CD4-positive, alpha-beta T cell treated with Interleukin-1 beta for 1 hour (primary cell): ENCODE results near the gene PCSK5.
"Not testable (repeated sequence)": the region's sequence is repeated elsewhere in the genome, so short reads cannot be mapped to it uniquely, and the experiment has no call there.

Experiments
- DNase-seq, 2 donors: peaks; one replicate each; pipeline ENCODE4 v3.0.0-alpha.2; 2020 to 2022

PCSK5 gene

DNA sequence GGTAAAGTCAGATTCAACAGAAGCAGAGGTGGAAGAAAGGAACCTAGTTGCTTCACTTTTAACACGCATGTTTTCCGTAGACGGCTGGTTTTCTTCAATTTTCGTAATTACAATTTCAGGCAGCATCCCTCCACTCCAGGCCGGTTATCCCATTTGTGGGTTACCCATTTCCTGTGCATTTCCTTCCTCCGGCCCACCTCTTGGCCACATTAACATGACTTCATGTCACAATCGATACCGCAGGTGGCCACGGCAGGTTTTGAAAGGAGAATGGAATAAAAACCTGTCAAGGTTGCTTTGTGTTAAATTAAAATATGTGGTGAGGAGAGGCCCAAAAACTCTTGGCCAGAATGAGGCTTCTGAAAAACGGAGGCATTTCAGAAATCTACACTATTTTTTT, 130.2 kb downstream of the PCSK5 start:
- no peak for DNase-seq

DNA sequence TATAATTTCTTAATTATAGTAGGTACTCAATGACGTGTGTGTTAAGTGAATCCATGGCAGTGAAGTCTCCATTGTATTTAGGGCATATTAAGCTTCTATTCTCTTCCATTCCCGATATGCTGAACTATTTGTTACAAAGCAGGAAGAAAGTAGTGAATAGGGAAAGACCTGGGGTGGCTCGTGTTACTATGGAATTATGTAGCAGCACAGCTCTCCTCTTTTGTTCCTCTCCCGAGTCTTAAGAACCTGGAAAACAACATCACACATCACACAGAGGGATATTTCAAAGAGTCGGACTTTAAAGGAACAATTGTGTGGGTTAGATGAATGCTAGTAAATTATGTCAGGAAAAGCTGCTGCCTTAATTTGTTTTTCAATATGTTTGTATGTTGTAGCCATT, 131.8 kb downstream of the PCSK5 start:
- DNase-seq = no peak

DNA sequence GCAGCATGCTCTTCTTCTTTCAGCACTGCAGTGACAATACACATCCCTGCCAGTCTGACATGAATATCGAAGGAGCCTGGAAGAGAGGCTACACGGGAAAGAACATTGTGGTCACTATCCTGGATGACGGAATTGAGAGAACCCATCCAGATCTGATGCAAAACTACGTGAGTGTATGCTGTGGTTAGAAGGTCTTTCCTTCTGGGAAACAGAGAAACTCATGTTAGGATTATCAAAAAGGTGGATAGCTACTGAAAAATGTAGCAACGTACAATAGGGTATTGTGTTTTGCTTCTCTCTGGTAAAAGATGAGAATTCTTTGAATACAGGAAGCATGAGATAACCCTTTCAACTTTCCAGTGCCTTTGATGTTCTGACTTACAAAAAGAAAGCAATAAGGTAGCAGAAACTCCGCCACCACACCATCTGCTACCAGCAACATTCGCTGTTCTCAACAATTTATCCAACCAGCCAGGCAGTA, 133.3 kb downstream of the PCSK5 start:
- DNase-seq = peak; percentile 32 to 63

DNA sequence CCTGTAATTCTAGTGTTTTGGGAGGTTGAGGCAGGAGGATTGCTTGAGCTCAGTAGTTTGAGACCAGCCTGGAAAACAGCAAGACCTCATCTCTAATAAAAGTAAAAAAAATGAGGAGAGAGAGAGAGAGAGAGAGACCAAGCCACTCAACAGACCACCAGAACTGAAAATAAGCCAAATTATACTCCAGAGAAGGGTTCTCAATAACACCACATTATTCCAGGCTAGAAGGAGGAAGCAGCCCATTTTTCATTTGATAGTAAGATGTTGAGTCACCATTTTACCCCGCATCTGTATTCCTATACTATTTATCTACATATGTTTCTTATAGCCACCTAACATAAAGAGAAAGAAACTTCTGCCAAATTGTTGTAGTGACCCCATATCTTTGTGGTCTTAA, 134.8 kb downstream of the PCSK5 start:
- DNase-seq = no peak

DNA sequence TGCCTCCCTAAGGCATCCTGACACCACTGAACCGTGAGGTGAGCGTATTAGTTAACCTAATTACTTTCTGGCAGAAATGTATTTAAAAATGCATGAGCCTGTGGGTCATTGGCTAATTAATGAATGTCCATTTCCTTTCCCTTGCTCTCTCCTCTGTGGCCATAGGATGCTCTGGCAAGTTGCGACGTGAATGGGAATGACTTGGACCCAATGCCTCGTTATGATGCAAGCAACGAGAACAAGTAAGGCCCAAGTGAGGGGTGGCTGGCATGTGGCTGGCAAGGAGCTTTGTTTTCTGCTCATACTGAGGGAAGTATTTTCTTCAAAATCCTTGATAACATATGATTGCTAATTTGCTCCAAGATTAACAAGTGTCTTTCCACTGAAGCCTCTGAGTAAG, 136.3 kb downstream of the PCSK5 start:
- DNase-seq = no peak

DNA sequence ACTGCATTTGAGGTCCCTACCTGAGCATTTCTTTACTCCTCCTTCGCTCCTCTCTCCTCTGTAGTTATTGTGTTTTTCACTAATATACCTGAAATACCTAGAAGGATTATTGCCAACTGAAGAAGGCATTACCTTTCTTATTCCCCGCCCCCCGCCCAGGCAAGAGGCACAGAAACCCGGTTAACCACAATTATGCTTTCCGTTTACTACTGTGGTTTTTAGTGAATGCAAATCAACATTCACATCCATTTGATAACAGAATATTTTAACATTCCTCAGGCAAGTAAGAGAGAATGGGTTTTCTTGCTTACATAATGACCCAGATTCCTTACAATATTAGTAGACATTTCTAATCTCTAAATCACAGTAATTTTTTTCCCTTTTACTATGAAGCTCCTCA, 136.9 kb downstream of the PCSK5 start:
- peak in 1 of 2 donors; percentile 35 for DNase-seq

DNA sequence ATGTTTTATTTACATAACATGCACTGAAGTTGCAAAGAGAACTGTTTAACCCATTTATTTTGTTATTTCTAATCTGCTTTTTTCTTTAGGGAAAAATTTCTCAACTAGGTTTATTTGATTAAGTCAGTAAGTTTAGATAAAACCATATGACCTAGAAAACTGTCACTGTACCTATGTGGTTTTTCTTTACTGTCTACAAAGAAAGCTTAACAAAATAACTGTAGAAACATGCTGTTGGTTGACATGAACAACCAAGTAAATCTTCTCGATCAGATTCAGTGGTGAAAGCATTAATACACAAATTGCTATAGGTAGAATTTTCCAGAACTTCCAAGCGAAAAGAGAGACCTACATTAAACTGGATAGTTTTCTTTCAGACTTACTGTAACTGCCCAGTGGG, 137.4 kb downstream of the PCSK5 start:
- no peak for DNase-seq

DNA sequence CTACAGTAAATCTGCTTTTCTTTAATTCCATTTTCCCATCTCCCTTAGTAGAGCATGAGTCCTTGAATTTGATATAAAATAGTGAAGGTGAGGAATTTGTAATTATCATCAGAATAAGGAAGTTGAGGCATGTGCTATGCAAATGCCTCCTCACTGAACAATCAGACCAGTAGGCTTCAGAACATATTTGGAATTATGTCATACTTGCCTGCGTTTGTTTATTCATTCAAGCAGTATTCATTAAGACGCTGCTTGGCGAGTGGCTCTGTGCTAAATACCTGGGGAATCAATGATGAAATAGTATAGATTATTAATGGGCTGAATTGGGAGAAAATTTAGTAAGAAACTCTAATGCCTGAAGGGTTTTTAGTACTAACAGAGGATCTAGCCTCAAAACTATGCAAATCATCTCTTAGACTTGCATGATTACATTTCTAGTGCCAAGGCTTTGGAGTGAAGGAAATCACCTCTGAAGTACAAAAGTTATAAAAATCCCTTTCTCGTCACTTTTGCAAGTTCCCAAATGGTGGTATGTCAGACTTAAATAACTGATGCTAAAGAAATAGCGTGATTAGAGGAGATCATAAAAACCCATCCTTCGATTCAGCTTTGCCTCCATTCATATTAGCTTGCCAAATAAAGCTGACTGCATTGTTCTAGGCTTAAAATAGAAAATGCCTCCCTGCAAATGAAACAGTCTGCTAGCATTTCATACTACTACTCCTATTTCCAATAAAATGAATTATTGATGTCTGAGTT, 141.7 kb downstream of the PCSK5 start:
- DNase-seq = no peak

DNA sequence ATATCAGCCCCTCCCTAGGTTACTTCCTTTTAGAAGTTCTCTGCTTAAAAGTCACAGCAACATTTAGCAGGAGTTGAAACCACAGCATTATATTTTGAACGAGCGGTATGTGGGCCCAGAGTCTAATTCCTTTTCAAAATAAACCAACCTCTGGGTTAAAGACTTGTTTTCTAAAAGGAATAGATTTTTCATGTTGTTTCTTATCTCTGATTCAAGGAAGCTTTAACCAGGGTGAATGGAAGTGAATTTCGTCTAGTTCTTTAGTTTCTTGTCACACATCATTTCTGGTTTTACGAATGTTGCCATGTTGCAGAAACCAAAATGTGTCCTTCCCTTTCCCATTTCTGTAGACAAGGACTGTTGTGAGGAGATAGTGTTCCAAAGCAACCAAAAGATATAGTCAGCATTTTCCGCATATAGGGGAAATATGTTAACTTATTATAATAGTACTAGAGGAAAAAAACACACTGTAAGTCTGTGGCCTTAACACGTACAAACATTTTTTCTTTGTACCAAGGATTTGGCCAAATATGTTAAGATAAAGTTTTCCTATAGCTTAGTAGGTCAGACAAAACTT, 142.4 kb downstream of the PCSK5 start:
- DNase-seq = no peak

DNA sequence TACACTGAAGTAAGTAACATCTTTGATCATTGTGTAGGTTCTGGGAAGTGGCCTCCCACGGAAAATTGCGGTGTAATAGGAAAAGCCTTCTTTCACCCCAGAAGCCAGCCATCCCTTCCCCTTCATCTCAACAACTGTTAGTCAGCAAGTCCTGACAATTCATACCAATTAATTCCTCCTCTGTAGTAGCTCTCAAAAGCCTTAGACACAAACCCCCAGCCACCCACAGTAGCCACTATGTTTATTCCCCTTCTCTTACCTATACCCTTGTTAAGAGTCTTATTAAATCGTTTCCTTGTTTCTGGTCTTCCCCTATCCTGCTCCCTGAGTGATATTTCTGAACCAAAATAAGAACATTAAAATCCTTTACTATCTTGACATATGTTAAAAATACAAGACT, 143.6 kb downstream of the PCSK5 start:
- no peak for DNase-seq

DNA sequence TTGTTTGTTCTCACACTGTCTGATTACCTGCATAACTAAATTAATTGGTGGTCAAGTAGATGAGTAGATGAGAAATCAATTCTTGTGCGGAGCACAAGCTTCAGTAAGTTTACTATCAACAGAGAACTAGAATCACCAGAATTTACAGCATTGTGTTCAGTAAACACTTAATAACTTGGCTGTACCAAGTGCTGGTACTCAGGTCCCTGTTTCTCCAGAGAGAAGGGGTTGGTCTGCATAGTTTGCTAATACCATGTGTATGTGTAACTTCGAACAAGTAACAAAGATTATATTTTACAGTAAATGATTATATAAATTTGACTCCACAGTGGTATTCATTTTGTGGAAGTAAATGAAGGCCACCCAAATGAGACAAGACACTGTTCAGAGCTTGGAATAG, 146.3 kb downstream of the PCSK5 start:
- no peak for DNase-seq

DNA sequence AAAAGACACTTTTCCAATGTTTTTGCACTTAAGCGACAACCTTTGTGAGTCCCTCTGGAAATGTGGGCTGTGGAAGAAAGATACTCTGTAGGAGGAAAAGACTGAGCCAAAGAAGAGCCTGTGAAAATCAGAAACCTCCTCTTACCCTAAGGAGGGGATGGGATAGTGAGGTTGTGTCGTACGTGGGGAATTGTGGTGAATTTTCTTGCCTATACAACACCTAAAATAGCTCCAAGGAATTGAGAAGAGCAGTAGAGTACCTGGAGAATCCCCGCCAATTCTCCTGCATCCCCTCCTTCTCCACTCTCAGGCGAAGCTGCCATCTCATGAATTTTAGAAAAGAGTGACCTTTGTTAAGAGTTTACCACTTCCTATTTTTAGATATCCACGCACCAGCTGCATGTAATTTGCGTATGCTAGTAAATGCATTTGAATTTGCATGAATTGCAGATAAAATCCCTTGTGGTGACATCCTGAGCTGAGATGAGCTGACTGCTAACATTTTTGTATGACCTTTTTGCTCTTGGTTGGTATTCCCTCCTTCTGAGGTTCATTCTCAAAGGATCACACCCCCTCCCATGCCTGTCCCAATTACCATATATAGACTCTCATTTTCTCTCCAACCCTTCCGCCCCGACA, 147.2 kb downstream of the PCSK5 start:
- no peak for DNase-seq

DNA sequence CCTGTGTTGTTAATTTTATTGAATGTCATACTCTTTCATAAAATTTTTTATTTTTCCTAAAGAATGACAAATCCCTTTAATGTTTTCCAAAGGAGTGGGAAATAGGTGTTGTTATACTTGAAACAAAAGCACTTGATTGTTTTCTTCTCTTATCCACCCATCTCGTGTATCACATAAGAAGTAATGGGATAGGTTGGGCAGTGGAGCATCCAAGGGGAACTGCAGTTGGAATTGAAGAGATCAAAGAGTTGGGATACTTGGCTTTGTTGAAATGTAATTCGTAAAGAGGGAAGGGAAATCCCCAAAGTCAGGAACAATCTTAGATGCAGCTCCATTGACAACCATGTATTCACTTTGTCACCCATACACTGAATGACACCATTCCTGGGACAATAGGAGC, 148.0 kb downstream of the PCSK5 start:
- DNase-seq = no peak

DNA sequence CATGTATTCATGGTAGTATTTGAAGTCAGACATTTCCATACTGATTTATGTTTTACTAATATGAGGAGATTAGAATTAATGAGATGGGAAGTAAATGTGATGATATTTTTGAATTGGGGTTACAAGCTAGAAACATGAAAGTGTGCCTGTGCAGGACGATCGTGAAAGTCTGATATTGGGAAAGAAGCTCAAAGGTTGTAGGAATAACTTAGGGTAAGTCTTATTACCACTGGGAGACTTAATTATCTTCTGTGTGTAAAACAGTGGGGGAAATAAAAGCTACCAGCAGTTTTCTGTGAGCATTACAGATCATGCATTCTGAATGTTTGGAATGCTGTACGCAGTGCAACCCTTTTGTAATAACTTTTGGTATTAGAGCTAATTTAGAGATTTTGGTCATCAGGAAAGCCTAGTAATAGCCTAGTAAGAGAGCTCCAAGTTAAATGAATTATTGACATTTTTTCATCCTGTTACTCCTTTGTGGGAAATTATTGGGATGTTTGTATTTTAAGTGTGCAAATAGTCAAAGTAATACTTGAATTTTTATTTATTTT, 153.9 kb downstream of the PCSK5 start:
- no peak for DNase-seq

DNA sequence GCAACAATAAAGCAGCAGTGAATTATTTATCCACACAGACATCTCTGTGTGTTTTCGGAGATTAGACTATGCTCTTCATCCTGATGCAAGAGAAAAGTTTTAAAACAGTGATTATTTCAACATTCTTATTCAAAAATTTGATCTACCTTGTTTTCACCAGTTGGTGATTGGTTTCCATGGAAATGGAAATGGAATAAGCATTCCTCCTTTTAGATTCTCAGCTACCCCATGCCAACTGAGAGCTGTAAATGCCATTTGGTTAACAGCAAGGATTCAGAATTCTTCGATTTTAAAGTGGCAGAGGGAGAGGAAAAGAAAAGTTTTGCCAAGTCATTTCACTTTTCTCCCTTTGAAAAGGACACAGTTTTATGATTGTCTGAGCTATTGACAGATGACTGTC, 154.7 kb downstream of the PCSK5 start:
- DNase-seq = no peak

DNA sequence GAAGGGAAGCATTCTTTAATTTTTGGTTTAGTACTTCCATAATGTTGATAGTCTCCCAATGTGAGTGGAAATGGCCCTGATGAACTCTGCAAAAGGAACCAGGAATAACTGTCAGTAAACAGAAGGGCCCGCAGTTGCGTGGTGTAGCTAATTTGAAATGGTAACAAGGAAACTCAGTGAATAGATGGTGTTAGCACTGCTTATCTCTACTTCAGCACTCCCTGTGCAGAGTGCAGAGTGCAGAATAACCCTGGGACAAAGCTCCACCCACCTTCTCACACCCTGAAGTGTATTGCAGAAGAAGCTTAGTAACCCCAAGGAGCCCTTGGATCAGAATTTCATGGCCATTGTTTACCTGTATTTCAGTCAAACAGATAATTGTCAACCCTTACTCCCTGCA, 158.9 kb downstream of the PCSK5 start:
- DNase-seq = no peak

DNA sequence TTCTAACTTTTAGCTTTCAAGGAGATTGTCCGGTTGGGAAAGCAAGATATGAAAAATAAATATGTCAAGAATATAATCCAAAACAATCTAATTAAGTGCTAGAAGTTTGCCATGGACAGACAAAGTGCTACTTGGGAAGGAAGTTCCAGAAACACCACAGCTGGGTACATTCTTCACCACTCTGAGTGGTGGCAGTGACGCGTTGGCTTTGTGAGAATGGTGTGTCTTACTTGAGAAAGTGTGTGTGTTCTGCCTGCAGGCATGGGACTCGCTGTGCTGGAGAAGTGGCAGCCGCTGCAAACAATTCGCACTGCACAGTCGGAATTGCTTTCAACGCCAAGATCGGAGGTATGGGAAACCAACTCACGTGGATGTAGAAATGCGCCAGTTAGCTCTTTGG, 177.2 kb downstream of the PCSK5 start:
- DNase-seq = no peak

DNA sequence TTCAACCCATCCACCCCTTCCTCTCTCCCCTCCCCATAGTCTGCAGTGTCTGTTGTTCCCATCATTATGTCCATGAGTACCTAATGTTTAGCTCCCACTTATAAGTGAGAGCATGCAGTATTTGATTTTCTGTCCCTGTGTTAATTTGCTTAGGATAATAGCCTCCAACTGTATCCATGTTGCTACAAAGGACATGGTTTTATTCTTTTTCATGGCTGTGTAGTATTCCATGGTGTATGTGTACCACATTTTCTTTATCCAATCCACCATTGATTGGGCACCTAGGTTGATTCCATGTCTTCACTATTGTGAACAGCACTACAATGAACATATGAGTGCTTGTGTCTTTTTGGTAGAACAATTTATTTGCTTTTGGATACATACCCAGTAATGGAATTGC, 187.1 kb downstream of the PCSK5 start:
- DNase-seq = no peak

DNA sequence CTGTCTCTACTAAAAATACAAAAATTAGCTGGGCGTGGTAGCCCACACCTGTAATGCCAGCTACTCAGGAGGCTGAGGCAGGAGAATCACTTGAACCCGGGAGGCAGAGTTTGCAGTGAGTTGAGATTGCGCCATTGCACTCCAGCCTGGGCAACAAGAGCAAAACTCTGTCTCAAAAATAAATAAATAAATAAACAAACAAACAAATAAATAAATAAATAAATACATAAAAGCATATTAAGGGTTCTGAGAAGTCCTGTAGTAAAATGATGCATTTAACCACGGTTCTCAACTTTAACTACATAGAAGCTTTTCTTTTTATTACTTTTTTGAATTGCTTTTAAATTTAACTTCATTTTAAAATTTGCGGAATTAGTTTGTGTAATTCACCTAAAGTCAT, 190.8 kb downstream of the PCSK5 start:
- DNase-seq = not testable (repeated sequence)

DNA sequence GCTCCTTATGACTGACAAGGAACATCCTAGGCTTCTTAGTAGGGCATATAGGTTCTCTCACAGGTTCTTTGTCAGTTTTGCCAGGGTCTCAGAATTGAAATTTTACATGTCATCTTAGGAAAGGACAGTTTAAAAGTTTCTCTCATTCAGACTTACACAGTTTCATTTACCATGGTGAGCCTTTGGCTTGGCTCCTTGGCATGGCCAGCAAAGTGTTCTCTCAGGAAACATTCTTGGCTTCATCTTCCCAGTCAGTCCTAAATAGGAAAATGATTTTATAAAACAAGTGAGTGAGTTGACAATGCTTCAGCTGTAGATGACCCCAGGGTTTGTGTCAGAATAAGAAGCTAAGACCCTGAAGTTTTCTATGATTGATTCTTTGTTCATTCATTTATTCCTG, 191.6 kb downstream of the PCSK5 start:
- DNase-seq = no peak

DNA sequence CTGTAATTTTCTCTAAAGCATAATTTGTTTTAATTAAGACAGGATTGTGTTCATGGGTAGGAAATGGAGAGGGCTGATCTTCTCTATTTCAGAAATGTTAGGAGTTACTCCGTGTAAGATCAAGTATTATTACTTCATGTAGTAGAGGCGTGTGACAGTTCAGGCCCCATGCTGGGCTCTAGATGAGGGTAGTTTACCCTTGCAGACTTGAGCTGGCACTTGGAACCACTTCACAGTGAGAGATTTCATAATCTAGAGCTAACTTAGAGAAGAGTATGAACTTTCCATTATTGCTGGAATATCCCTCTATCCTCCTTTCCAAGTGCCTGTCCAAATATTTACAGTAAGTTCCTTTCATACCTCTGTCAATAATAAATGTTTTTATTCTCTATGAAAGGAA, 195.1 kb downstream of the PCSK5 start:
- no peak for DNase-seq

DNA sequence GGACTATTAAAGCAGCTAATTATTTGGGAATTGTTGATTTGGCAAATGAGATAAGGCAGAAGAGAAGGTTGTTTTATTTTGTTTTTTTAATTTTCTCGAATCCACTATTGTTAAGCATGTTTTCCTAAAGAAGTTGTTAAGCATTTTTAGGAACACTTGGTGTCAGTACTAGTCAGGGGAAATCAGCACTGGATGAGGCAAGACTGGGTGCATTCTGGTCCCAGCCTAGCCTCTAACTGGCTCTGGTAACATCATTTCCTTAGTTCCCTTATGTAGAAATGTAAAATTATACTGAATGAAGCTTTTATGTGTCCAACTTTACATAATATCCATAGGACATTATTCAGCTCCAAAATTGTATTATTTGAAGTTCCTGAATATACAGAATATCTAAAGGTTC, 196.1 kb downstream of the PCSK5 start:
- DNase-seq = no peak

DNA sequence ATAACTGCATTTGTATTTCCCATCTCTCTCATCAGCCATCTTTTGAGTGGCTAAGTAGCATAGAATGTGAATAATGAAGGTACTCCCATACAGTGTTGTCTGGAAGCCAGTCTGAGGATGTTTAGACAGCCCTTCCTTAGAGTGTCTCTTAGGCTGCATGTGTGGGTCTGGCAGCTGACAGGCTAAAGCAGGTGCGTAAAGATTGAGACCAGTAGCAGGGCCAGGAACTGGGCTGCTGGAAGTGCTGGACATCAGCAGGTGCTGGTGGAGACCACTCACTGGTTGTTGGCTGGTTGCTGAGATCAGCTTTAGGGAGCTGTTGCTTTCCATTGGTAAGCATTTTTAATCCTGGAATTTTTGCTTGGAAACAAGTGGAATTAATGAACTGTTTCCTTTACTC, 197.5 kb downstream of the PCSK5 start:
- no peak for DNase-seq

DNA sequence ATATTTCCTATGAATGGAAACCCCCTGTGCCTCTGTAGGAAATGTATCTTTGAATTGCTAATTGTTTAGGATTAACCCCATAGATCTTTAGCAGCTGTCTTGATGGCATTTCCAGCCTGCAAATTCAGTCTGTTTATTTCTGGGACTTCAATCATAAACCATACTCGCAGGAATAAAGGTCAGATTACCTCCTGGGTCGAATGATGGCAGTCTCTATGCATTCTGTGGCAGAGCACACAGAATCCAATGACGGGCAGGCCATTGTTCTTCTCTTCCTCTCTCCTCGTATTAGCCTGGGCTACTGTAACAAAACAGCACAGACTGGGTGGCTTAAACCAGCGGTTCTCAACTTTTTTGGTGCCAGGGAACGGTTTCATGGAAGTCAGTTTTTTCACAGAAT, 199.9 kb downstream of the PCSK5 start:
- DNase-seq = no peak
